ENCODE measurements around the gene NOS1.

NOS1 gene

DNA sequence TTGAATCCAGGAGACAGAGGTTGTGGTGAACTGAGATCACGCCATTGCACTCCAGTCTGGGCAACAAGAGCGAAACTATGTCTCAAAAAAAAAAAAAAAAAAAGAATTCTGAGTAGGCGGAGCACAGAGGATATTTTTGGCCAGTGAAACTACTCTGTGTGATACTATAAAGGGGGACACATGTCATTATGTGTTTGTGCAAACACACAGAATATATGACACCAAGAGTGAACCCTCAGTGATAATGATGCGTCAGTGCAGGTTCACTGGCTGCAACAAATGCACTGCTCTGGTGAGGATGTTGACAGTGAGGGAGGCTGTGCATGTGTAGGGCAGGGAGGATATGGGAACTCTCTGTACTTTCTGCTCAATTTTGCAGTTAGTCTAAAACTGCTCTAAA, 195.3 kb downstream of the NOS1 start:
- DNase-seq = no peak

DNA sequence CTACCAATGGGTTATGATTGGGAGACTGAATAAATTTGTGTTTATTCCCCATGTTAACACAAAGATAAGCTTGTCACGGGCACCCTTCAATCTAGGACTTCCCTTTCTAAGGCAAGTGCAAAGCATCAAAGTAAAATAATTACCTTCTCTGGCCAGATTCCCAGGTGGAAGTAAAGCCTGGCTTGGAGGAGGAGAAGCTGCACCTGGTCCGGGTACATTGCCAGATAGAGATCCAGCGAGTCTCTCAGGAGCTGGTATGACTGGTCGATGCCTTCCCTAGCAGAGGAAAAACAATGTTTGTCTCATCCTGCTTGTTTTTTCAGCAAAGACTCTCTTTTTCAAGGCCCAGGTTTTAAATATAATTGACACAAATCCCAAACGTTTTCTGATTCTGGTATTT, 196.1 kb downstream of the NOS1 start:
- no peak for DNase-seq

DNA sequence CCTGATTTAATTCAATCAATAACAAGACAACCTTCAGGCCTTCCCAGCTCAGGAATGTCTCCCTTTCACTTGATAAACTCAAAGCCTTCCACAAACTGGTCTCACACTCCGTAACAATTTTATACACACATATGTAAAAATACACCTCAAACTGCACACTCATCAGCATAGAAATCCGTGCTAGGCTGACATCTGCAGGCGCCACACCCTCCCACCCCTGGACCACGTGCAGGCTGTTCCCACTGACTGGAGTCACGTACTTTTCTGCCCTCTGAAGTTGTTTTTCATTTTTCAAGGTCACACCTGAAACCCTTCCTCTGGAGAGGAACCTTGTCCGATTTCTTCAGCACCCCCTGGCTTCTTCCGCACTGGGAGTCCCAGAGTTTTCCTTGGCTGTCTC, 198.8 kb downstream of the NOS1 start:
- DNase-seq = no peak

DNA sequence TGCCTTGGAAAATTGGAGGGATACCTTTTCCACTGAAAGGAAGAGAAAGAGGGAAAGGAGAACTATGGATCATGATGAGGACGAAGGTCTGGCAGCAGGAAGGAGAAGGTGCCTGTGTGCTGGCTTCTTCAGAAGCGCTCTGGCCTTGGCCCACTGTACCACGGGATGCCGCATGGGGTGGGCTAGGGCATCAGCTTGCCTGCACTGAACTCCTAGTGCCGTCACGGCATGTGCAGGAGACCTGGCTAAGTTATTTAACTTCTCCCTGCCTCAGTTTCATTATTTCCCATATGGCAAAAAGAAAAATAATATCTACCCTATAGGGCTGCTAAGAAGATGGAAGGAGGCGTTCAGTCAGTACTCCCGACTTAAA, 199.3 kb downstream of the NOS1 start:
- no peak for DNase-seq

DNA sequence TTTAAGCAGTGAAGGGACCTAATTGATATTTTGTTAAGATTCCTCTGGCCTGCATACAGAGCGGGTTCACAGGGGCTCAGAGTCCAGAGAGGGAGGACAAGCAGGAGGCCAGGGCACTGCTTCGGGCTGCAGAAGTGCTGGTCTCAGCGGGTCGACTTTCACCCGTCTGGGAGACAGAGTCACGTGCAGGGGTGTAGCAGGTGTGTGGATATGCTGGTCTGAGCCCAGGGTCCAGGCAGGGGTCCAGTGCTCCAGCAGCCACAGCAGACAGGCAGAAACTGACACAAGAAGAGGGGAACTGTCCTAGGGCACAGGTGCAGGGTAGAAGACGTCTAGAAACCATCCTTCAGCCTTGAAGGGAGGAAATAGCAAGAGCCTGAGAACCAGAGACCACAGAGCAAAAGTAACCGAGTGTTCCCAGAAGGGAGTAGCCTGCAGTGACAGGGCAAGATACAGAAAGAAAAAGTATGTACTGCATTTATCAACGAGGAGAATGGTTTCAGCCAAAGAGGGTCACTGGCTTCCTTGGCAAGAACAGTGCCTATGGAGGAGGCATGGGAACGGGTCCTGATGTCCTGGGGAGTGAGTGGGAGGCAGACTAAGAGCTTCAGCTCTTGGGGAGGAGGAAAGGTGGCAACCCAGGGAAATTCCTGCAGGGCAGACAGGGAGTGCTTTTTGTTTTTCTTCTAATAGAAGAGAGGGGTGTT, 199.8 kb downstream of the NOS1 start:
- DNase-seq = no peak

DNA sequence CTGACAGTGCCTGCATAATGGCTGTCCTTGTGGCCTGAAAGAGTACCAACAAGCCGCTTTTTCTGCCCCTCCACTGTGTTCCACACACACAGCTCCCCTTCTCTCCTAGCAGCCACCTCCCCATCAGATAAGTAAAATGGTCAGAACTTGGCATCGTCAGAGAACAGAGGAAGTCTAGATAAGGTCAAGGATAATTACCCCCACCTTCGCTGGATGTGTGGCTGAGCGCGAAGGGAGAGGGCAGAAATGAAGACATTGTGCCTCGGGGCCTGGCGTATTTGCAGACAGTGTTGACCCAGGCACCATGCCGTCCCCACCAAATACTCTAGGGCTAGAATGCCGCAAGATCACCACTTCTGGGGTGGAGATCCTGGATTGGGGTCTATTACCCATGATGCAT, 201.8 kb downstream of the NOS1 start:
- DNase-seq = no peak

DNA sequence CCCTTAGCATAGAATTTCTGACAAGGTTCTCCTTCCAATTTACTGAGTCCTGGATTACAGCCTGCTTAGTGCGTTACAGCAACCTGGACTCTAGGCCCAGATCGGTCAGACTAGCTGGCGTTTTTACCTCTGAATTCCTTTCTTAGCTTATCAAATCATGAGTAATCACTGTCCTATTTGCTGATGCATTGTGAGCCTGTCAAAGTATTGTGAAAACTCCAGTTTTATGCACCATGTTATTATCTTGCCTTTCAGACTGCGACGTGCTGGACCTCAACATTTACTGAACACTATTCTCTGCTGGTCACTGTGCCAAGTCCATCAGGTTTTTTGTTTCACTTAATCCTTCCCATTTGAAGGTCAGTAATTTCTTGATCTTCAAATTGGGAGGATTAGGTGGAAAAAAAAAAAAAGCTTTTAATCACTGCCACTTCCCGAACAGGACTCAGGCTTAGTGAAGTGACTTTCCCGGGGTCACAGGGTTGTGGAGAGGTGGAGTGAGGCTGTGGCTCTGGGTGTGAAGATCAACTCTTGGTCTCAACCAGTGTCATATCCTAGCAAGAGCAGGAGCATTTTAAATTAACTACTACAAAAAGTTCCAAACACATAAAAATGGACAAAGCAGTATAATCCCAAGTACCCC, 202.4 kb downstream of the NOS1 start:
- DNase-seq = no peak

Data from activated CD8-positive, alpha-beta memory T cell treated with anti-CD3 and anti-CD28 coated beads, Interleukin-2, amount 50 U/mL, for 48 hours (primary cell).